Neural progenitor cell (in vitro differentiated cells): ENCODE results near the gene LRRTM4.

ENCODE experiments used
- EZH2 ChIP-seq: fragments of 200-600 bp; sonication (generic); IDR thresholded peaks from 2 replicates; pipeline ENCODE4 v1.6.1; 2017; ENCODE audit warnings: antibody characterized with exemption, mild to moderate bottlenecking, moderate library complexity
- EZH2phosphoT487 ChIP-seq: fragments of 200-600 bp; sonication (generic); IDR thresholded peaks from 2 replicates; pipeline ENCODE4 v1.6.1; 2017; ENCODE audit warnings: antibody characterized with exemption
- TF ChIP-seq, protein P1 (sequence below): fragments of 200-600 bp; sonication (generic); IDR thresholded peaks from 2 replicates; pipeline ENCODE4 v1.5.1; 2017; ENCODE audit warnings: antibody characterized with exemption, mild to moderate bottlenecking

DNA sequence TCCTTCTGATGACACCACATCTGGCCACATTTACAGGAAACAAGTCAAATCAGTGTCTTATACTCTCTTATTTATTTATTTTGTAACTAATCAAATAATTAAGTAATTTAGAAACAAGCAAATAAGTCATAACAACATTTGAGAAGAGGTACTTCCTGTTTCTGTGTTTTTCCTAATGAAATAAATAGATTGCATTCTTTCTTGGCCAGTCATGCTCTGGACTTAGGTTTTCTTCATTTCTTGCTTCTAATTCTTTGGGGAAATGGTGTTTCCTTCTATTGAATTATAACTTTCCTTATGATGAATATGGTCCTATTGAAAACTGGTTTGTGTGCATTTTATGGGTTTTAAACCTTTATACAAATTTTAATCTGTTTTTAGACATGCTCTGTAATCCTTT, 546.4 kb downstream of the LRRTM4 start:
- TF ChIP-seq, protein P1, sequence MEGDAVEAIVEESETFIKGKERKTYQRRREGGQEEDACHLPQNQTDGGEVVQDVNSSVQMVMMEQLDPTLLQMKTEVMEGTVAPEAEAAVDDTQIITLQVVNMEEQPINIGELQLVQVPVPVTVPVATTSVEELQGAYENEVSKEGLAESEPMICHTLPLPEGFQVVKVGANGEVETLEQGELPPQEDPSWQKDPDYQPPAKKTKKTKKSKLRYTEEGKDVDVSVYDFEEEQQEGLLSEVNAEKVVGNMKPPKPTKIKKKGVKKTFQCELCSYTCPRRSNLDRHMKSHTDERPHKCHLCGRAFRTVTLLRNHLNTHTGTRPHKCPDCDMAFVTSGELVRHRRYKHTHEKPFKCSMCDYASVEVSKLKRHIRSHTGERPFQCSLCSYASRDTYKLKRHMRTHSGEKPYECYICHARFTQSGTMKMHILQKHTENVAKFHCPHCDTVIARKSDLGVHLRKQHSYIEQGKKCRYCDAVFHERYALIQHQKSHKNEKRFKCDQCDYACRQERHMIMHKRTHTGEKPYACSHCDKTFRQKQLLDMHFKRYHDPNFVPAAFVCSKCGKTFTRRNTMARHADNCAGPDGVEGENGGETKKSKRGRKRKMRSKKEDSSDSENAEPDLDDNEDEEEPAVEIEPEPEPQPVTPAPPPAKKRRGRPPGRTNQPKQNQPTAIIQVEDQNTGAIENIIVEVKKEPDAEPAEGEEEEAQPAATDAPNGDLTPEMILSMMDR, result no peak
- TF ChIP-seq EZH2phosphoT487, result no peak
- TF ChIP-seq EZH2, result no peak
